VCaP (cell line): ENCODE results near the gene C2CD2.

Experiments used
- H3K27ac ChIP-seq: fragments of 450-650 bp; 2 replicates; pipeline ENCODE4 v1.5.1; 2017
- TF ChIP-seq, protein P1 (sequence below): fragments of 450-650 bp; conservative IDR thresholded peaks from 2 replicates; pipeline ENCODE4 v1.5.1; 2017; ENCODE audit warnings: mild to moderate bottlenecking, moderate library complexity

The C2CD2 gene

DNA sequence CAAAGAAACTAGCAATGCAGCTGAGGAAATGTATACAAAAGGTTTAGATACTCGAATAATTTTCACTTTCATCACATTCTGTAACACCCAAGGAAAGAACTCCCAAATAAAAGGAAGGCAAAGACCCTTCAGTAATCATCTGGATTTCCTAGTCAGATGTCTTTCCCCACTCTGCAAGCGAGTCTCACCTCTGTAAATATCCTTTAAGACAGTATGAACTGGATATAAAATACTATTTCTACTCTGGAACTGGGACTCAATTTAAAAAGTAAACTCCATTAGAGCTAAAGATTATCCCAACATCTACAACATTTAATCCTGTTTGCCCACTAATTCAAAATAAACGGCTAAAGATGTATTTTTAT lies 27.0 kb downstream of the C2CD2 start:
- TF ChIP-seq, protein P1, sequence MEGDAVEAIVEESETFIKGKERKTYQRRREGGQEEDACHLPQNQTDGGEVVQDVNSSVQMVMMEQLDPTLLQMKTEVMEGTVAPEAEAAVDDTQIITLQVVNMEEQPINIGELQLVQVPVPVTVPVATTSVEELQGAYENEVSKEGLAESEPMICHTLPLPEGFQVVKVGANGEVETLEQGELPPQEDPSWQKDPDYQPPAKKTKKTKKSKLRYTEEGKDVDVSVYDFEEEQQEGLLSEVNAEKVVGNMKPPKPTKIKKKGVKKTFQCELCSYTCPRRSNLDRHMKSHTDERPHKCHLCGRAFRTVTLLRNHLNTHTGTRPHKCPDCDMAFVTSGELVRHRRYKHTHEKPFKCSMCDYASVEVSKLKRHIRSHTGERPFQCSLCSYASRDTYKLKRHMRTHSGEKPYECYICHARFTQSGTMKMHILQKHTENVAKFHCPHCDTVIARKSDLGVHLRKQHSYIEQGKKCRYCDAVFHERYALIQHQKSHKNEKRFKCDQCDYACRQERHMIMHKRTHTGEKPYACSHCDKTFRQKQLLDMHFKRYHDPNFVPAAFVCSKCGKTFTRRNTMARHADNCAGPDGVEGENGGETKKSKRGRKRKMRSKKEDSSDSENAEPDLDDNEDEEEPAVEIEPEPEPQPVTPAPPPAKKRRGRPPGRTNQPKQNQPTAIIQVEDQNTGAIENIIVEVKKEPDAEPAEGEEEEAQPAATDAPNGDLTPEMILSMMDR: no peak
- H3K27ac ChIP-seq: peak overlapping the region; percentile 76

DNA sequence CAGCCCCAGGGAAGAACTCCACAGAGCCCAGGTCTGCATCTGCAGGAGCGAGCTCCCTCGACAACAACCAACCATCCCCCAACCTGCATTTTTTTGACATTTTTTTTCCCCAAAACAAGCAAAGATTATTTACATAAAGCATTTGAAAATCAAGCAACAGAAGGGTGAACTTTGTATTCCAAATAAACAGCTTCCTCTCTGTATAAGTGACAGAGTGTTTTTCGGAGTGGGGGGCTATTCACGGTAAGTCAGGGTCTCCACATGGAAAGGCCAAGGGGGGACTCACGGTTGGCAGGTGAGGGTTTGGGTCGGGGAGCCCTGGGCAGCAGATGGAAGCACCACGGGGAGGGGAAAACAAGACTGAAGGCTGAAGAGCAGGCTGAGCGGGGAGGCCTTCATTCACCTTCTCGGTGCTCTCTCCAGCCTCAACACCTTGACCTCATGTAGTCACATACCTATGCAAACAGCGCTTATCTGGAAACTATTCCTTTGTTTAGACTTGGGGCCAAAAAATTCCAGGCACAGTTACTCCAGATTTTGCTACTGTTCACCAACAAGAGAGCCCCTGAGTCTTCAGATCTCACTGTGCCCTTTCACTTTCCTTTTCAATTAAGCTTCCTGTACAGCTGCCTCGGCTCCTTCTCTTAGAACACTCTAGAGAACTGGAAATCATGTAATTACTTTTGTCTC lies 27.6 kb downstream of the C2CD2 start:
- TF ChIP-seq, protein P1: no peak
- peak overlapping the region; percentile 76 for H3K27ac ChIP-seq

DNA sequence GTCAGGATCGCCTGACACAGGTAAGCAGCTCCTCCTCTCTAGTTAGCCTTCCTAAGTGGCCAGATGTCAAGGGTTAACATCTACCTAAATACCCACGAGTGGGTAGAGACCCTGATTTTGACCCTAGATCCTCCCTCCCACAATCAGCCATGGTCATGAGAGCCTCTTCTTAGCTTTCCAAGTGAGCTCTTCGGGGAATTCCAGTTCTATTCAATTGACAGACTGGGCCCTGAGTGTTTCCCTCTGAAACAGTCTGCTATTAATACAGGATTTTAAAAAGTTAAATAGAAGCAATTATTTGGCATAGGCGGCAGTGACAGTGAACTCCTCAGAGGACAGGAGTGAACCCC lies 28.1 kb downstream of the C2CD2 start:
- TF ChIP-seq, protein P1: no peak
- peak overlapping the region; percentile 76 for H3K27ac ChIP-seq

DNA sequence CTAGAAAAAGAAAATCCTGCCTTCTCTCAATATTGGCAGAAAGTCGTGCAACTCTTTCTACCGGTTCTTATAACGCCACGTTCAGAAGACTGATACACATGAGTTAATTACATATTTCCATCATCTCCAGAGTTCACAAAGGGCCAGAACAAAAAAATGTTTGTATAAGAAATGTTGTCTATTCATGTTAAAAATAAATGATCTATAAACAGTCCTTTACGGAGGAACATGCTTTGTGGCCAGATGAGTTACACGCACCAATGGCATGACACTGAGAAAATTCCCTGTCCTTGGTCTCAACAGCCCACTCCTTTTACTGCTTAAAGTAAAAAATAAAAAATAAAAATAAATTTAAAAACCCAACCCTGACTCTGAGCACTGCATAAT lies 29.5 kb downstream of the C2CD2 start:
- no peak overlapping the region; the same call in 1 of the 2 replicates for H3K27ac ChIP-seq
- TF ChIP-seq, protein P1: no peak

DNA sequence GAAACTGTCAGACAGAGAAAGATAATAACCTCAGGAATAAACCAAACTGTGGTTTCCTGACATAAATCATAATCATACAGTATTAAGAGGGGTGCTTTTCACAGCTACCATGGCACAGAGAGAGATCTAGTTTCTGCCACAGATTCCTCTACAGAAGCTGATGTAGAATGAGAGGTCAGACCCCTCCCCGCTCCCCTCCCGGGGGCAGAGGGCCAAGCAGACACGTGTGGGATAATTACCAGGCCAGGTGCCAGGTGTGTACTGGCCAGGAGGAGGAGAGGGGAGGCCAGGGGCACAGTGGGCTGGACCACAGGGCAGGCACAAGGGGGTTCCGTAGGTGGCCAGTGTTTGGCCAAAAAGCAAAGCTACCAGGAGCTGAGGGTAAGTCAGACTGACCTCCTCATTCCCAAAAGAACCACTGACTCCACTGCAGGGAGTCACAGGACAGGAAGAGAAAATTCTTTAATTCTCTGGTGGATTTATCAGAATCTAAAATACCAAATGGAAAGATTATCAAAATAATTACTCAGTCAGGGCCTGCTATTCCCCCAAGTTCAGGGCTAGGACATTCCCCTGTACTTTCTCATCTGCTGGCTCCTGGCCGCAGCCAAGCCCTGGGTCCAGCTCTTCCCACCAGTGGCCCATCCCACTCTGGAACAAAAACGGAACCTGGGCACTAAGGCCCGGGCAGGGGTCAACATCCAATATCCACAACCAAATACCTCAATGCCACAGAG lies 30.0 kb downstream of the C2CD2 start:
- H3K27ac ChIP-seq: no peak overlapping the region; the same call in 1 of the 2 replicates
- TF ChIP-seq, protein P1: no peak

DNA sequence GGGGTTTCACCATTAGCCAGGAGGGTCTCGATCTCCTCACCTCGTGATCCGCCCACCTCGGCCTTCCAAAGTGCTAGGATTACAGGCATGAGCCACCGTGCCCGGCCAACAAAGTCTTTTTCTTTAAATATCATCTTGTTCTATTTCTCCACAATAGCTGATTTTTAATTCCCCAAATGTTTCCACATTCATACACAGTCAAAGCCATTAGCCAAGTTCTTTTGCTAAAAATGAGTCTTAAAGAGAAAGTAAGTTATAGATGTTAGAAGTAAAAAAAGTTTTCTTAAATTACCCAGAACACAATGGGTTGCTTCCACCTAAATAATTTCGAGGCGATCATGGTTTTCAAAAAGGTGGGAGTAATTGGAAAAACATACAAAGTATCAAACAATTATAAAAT lies 30.6 kb downstream of the C2CD2 start:
- H3K27ac ChIP-seq: no peak overlapping the region
- TF ChIP-seq, protein P1: no peak

DNA sequence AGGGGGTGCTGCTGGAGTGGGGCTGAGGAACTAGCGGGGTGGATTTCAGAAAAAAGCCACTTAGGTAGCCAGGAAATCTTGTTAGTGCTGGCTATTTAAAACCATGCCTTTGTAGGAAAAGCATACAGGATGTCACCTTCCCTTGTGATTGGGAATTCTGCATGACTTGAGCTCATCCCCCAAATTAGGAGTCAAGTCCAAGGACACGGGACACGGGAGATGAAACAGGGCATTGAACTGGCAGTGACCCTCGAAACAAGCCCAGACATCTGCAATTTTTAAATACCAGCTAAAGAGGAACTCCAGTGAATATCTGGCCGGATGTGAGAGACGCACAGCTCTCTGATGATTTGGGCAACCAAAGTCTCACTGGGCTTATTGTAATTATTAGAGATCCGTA lies 32.8 kb downstream of the C2CD2 start:
- TF ChIP-seq, protein P1: no peak
- H3K27ac ChIP-seq: no peak overlapping the region
